ENCODE data around the gene CCNL2.
"Not testable (repeated sequence)": the region's sequence is repeated elsewhere in the genome, so short reads cannot be mapped to it uniquely, and the experiment has no call there.

DNA sequence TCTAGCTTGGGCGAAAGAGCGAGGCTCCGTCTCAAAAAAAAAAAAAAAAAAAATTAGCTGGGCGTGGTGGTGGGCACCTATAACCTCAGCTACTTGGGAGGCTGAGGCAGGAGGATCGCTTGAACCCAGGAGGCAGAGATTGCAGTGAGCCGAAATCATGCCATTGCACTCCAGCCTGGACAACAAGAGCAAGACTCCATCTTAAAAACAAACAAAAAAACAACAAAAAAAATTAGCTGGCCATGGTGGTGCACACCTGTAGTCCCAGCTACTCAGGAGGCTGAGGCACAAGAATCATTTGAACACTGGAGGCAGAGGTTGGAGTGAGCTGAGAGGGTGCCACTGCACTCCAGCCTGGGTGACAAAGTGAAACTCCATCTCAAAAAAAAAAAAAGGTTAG lies 29.8 kb upstream of the CCNL2 start:
- TF ChIP-seq POLR2AphosphoS5, POLR2A, EP300 (IDR thresholded peaks at IDR 0.05): not testable (repeated sequence)
- TF ChIP-seq, protein P1, sequence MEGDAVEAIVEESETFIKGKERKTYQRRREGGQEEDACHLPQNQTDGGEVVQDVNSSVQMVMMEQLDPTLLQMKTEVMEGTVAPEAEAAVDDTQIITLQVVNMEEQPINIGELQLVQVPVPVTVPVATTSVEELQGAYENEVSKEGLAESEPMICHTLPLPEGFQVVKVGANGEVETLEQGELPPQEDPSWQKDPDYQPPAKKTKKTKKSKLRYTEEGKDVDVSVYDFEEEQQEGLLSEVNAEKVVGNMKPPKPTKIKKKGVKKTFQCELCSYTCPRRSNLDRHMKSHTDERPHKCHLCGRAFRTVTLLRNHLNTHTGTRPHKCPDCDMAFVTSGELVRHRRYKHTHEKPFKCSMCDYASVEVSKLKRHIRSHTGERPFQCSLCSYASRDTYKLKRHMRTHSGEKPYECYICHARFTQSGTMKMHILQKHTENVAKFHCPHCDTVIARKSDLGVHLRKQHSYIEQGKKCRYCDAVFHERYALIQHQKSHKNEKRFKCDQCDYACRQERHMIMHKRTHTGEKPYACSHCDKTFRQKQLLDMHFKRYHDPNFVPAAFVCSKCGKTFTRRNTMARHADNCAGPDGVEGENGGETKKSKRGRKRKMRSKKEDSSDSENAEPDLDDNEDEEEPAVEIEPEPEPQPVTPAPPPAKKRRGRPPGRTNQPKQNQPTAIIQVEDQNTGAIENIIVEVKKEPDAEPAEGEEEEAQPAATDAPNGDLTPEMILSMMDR (IDR thresholded peaks at IDR 0.05): not testable (repeated sequence)
